ELF-1 (cell line): Measurements from ENCODE around the gene MAP3K20.
A peak's percentile ranks its signal among the peaks of the same experiment; 100 is the strongest.
"Not testable (repeated sequence)": the region's sequence is repeated elsewhere in the genome, so short reads cannot be mapped to it uniquely, and the experiment has no call there.

Experiments used
- DNase-seq: peaks from one replicate; pipeline ENCODE4 v3.0.0-alpha.2; 2016; ENCODE audit warnings: low read depth, low spot score

Gene MAP3K20

DNA sequence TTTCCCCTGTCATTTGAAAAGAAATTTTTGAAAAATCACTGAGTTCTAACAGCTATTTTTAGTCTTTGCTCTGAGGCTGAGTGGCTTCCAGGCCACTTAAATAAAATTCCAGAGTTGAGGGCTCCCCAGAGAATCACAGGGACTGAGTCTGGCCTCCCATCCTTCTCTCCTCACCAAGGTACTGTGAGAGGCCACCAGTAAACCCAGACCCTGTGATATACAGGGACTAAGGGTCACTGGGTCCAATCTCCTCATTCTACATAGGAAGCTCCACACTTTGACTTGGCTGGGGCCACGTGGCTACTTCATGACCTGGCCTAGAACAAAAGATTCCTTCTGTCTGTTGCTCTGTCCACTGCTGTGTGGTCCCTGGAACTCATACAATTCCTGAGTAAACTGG lies 155.8 kb downstream of the MAP3K20 start:
- no peak for DNase-seq

DNA sequence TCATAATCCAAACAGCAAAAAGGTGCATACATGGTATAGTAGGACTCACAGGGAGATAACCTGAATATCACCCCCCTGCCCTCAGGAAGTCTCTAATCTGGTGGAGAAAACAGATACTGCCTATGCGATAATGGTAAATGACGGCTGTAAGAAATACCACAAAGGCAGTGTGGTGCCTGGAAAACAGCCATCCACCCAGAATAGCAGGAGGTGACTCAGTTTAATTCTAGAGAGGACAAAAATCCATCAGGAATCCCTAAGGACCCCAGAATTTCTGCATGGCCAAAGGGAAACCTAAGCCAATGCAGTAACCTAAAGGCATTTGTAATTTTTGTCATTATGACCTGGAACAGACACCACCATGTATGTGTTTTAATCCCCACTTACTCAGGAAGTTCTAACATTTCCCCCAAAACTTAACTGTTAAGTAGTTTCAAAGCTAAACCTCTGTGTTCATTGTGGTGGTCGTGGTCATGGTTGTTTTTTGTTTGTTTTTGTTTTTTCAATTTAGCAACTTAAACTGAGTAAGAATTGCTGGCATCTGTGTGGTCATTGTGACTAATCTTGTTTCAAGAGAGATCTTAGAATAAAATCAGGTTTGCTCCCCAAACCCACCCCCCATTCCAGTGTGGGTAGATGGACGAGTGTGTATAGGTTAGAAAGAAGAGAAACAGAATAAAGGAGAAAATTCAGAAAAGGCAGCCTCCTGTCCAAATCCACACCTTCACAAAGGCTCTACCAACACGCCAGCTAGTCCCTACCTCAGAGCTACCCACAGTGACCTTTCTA lies 157.5 kb downstream of the MAP3K20 start:
- DNase-seq, result no peak

DNA sequence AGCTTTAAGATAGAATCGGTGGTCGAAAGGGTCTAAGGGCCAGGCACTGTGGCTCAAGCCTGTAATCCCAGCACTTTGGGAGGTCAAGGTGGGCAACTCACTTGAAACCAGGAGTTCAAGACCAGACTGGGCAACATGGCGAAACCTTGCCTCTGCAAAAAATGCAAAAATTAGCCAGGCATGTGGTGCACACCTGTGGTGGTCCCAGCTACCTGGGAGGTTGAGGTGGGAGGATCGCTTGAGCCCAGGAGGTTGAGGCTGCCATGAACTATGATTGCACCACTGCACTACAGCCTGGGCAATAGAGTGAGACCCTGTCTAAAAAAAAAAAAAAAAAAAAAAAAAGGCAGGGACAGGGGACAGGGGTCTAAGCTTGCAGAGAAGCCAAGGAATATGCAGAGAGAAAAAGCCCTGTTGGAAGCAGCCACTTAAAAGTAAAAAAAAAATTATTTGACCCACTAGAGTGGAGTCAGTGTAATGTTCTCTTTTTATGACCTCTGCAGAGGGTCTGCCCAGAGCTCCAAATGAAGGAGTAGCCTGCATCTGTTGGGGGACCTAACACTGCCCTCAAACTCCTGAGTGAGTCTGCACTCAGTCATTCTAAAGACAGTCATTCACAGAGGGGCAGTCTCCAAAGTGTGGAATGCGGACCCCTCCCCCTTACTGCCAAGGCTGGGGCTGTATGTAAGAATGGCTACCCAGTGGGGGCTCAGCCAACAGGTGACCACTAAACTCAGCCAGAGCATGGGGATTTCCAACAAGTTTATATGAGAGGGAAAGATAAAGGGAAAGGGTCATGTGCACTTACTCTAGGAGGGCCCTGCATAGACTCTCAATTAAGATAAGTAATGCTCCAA lies 160.5 kb downstream of the MAP3K20 start:
- peak; percentile 58 for DNase-seq

DNA sequence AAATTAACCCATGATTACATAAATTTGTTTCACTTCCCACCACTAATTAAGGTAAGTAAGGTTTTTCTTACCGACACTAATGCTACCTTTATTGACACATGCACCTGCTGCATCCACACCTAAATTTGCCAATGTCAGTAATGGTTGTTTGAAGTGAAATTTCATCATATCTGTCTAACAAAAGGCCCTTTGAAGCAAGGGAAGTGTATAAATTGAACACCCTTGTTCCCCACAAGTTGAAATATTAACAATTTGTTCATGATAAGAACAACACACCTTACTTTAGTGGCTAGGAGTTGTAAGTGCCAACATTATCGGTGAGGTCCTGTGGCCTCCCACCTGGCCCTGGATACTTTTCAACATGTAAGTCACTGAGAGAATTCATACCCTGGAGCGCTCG lies 162.7 kb downstream of the MAP3K20 start:
- no peak for DNase-seq

DNA sequence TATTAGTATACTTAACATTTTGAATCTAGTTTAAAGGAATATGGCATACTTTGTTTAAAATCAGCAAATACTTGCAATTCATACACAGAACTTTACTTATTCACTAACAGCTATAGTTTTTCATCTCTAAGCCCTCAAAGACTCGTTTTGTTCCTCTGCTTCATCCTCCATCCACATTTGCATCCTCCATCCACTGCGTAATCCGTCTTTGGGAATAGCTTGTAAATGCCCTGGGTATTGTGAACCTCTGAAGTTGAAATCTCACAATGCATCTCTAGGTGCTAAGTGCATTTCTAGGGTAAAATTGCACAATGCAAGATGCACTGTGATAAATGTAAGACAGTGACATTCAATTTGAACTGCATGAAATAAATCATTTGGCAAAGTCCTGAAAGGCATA lies 163.2 kb downstream of the MAP3K20 start:
- DNase-seq, result no peak

DNA sequence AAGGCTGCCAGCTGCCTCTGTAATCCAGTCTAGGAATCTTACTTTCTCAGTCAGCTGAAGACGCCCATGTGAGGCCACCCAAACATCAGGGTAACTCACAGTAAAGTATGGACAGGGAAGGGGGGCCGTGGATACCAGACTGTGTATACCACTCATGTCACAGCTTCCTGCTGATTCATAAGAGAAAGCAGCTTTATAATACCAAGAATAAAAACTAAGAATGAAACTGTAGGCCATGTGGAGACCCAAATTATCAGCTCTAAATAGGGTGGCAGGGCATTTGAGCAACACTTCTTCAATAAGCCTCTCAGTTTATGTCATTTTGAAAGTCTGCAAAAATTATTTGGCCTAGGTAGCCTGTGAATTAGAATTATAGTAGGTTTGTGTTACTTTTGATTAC lies 164.0 kb downstream of the MAP3K20 start:
- no peak for DNase-seq

DNA sequence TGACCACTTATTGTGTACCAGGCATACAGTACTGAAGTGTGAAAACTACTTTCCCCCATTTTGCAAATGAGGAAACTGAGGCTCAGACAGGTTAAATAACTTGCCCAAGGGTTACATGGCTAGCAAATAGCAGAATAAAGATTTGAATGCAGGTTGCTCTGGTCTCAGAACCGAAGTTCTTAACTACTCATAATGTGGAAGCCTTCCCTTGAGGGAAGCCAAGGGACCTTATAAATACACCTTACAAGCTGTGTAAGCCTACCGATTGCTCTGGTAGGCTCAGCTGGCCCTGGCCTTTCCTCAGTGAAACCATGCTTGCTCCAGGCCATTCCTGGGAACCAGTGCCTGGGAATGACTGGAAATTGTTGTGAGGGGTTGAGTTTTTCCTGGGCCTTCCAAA lies 164.4 kb downstream of the MAP3K20 start:
- DNase-seq, result no peak

DNA sequence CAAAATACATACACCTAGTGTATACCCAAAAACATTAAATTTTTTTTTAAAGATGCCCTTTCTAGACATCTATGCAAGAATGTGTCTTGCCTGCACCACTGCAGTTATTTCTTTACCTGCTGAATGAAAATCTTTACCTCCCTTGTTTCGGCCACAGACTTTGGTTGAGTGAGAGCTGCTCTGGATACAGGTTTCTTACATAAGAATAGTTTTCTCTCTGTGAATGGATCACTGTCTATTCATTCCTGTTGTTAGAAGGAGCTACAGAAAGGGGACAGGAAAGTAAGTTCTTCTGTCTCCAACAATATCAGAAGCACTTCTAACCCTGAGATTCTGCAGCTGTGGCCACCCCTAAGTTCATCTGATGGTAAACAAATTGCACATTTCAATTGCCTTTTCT lies 166.0 kb downstream of the MAP3K20 start:
- DNase-seq, result no peak

DNA sequence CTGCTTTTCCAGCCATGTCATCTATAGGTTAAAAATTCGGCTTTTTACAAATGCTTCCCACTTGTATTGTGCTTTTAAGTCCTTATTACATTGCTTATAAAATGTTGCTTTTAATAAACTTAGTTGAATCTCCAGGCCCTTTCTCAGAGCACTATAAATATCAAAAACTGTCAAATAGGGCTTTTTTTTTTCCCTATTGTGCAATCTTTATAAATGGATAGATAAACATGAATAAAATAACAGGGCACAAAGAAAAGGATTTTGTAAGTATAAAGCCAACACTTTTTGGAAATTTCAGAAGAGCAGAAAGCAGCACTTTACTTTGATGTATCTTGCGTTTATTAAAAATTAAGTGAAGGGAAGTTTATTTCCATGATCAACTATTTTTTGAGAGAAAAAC lies 171.5 kb downstream of the MAP3K20 start:
- DNase-seq, result no peak

DNA sequence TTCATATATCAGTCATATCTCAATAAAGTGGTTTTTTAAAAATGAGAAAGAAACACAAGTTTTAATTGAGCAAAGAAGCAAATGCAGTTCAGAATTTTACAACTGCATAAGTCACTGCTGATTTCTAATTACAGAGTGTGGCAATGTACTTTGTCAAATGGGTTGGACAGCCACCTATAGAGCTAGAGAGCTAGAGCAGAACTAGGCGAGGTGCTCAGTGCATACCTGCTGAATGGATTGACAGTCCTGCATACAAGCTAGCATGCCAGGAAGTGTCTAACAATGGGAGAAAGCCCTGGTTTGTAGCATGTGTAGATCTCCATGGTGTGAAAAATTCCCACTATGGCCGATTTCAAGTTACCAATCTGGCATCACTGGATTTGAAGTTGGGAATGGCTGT lies 172.7 kb downstream of the MAP3K20 start:
- DNase-seq, result no peak

DNA sequence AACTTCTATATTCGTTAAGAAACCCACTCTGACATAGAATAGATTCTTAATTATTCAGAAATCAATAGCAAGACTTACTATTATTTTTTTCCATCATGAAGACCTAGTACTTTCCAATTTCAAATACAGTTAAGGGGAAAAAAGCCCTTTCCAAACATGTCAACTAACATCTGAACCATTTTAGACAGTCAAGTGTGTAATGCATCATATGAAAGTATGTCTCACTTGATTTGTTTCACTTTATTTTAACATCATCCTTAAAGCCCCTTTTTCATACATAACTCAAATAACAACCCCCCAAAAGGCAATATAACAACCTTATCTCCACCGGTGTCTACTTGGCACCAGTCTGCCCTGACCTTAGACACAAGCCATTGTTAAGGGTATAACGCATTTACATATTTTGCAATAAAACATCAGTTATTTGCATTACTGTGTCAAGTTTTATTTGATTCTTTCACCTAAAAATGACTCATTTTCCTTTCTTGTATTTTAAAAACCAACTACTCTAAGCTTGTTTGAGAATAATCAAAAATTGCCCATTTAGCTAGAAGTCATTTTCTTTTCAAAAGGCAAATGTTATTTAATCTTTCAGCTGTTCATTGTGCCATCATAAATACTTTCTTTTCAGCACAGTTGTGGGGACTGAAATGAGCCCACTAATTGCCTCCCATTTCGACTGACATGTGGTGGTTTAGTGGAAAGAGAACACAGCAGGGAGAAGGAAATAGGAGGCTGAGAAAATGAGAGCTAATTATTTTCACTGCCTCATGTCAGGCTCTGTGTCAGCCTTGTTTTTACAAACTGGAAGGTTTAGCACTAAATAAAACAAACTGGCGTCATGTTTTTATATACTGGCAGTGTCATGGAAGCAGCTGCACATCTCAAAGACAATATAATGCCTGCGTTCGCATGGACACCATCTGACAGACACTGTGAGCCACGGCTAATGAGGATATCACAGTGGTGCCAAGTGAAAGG lies 174.3 kb downstream of the MAP3K20 start:
- no peak for DNase-seq

DNA sequence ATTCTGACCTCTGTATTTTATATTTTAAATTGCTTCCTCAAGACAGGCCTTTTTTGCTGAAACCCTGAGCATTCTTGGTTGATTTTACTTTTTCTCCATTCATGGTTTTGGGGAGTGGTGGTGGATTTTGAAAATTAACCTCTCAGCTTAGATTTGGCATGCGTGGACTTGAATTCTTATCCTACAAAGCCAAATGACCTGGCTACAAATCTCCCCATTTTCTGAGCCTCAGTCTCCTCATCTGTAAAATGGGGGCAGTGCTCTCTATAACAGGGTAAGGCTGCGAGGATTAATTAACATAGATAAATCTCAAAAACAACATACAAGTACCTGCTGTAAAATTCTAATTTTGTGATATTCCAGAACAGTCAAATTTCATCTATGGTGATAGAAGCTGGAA lies 175.6 kb downstream of the MAP3K20 start:
- DNase-seq, result no peak

DNA sequence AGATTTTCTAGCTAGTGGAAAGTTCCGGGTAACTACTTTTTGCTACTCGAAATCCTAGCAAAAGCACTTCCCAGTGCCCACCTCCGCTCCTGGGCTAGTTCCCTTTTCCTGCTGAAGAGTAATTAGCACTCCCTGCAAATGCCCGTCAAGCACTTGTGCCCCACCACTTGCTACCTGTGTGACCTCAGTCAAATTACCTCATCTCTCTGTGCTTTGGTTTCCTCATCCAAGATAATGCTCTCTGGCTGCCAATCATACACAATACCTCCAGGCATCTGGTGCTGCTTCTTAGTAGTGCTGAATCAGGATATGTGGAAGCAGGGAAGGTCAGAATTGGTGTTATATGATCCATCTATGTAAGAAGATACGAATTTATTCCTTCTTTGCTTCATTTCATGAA lies 176.9 kb downstream of the MAP3K20 start:
- no peak for DNase-seq

DNA sequence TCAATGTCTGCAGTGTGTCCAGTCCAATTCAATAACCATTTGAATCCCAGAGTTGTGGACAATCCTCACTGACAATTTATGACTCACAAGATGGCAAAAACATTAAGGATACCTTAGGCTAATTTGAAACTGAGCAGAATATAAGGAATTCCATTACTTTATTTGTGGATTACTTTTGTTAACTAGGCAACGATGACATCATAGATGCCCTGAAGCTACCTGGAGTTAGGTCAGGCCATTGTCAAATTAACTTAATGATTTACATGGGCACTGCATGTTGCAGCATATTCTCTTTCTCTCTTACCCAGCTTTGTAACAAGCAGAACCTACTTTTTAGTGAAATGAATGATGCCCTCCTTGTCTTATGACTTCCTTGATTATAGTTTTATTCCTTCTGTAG lies 179.0 kb downstream of the MAP3K20 start:
- DNase-seq, result no peak

DNA sequence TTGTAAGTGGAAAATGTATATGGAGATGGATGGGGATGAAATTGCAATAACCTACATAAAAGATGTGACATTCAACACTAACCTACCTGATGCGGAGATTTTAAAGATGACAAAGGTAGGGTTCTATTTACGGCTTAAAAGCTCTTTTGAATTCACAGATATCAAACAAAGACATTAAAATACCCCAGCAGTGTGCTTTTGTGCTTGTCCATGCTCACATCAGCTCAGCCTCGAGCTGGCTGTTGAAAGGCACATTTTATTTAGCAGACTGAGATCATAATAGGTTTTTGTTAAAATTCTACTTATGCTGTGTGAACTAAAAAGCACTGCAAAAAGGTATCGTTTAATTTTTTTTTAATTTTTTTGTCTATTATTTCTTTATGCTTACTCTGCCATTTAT lies 183.1 kb downstream of the MAP3K20 start:
- DNase-seq, result no peak

DNA sequence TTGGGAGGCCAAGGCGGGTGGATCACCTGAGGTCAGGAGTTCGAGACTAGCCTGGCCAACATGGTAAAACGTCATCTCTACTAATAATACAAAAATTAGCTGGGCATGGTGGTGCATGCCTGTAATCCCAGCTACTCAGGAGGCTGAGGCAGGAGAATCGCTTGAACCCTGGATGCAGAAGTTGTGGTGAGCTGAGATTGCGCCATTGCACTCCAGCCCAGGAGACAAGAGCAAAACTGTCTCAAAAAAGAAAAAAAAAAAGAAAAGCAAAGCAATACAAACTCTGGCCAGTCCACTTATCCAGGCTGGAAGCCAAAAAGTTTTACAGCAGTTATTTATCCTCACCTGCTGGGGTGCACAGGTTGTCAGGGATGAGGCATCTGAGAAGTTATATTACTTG lies 186.7 kb downstream of the MAP3K20 start:
- DNase-seq, result not testable (repeated sequence)

DNA sequence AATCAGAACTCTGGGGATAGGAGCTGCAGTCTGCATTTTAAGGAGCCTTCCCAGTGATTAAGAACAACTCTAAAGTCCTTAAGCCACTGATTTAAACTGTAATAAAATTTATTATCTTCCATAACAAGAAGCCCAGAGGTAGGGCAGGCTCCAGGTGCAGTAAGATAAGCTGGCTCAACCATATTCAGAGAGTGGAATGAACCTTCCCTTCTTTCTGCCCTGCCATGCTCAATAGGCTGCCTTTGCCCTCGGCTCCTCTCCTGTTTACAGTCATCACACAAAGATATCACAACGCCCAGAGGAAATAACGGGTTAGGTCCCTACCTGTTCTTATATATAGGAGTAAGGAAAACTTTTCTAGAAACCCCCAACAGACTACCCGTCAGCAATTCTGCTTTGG lies 188.5 kb downstream of the MAP3K20 start:
- no peak for DNase-seq

DNA sequence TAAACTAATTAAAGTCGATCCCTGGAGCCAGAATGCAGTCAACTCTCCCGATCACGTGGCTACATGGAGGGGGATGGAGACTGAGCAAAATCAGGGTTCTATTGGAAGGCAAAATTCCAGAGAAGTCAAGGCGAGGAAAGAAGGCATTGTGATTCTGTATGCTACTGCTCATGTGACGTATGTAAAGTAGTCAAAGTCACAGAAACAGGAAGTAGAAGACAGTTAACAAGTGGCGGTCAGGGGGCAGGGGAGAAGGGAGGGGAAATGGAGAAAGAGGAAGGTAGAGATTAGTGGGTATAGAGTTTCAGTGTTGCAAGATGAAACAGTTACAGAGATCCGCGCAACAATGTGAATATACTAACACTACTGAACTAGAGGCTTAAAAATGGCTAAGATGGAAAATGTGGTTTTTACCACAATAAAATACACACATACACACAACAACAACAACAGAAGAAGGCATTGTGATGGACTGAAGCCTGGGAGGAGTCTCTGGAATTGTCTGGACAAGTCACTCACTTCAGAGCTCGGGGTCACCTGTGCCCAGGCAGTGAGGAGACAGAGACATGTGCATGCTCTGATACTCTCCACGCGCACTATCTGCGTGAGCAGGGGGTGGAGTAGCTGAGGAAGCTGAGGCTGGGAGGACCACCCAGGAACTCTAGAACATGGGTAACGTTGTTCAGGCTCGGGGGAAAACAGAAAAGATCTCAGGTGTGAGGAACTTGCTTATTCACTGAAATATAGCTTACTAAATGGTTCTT lies 189.1 kb downstream of the MAP3K20 start:
- DNase-seq, result no peak

DNA sequence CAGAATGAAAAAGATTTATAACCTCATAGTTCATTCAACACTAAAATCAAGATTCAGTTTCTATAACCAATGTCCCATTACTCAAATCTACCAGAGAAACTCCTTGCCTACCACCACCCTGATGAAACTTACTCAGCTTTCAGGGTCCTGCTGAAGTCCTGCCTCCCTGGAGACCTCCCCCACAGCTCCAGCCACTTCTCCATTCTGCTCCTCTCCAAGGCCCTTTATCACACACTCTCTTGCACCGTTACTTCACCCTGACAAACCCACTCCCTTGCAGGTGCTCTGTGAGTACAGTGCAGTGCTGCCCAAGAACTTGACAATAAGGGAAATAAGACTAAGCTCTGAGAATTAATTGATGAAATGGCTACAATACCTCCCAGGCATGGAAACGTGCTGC lies 195.5 kb downstream of the MAP3K20 start:
- no peak for DNase-seq

DNA sequence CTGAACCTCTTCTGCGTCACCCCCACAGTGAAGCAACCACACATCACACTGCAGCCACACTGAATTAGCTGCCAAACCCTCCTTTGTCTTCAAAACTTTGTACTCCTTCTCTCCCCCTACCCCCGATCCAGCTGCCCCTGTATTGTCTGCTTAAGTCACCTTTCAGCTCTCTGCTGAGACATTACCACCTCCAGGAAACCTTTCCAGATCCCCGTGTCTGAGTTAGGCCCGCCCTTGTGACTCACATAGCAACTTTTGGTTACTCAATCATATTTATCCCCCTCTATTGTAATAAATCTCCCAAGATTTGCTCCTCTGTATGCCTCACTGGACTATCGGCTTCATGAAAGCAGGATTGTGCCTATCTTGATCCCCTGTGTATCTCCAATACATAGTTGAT lies 196.2 kb downstream of the MAP3K20 start:
- no peak for DNase-seq

DNA sequence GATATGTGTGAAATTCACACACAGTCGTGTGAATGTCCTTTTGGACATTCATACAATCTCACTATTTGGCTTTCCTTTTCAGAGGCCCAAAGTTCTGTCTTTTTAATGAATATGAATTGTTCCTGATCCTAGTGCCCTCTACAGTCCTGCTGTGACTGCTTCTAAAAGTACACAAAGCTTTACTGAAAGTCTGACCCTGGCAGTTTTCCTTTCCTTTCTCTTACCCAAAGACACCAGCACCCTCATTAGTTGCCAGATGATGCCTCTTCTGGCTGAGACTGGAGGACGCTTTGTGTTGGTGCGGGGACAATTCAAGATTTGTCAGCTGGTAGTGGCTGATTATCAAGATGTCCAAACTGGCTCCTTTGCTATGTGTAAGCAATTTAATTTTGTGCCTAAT lies 197.2 kb downstream of the MAP3K20 start:
- DNase-seq, result no peak
